Vagina (tissue), 2 donors: ENCODE results near the gene CERK. TPM values are rescaled to one million over a fixed set of nuclear protein-coding genes. Genes with fewer than 3 reads are reported as not detected.

Source experiments
- DNase-seq, 2 donors: peaks; one replicate each; pipeline ENCODE4 v3.0.0-alpha.2; 2017; ENCODE audit errors: extremely low spot score in 2 of 2
- H3K27ac ChIP-seq: fragments of 200-600 bp; sonication (generic); one replicate; pipeline ENCODE4 v1.5.1; 2019
- H3K27me3 ChIP-seq: fragments of 200-600 bp; sonication (generic); one replicate; pipeline ENCODE4 v1.5.1; 2019
- H3K36me3 ChIP-seq, 2 donors: fragments of 200-600 bp; sonication (generic); one replicate each; pipeline ENCODE4 v1.5.1; 2017 to 2019
- H3K4me1 ChIP-seq: fragments of 200-600 bp; sonication (generic); one replicate; pipeline ENCODE4 v1.5.1; 2019
- H3K4me3 ChIP-seq, 2 donors: fragments of 200-600 bp; sonication (generic); 1 replicate in 1 of 2; 2 replicates in 1 of 2; pipeline ENCODE4 v1.5.1; 2016 to 2019
- H3K9me3 ChIP-seq: fragments of 200-600 bp; sonication (generic); one replicate; pipeline ENCODE4 v1.5.1; 2019
- POLR2A ChIP-seq, 2 donors: fragments of 450-650 bp; IDR thresholded peaks; one replicate each; pipeline ENCODE4 v1.6.1; 2017; ENCODE audit warnings: antibody characterized with exemption in 2 of 2, mild to moderate bottlenecking in 2 of 2, moderate library complexity in 2 of 2
- POLR2AphosphoS5 ChIP-seq, 2 donors: sonication (generic); formaldehyde crosslinking; IDR thresholded peaks; one replicate each; pipeline ENCODE4 v1.9.0; 2017; ENCODE audit warnings: antibody characterized with exemption in 2 of 2, mild to moderate bottlenecking in 2 of 2, low read depth in 1 of 2; ENCODE audit not compliant: insufficient read depth in 1 of 2
- intact Hi-C: fragments of 100-400 bp; cut with DNase I; formaldehyde crosslinking; loops from one replicate; pipeline ENCODE4 v1.15.1; 2023
- total RNA-seq: library from RNA; depleted of rRNA; stranded (reverse); fragments of >200 nt; gene quantifications from one replicate; pipeline ENCODE4 v1.2.3, GENCODE V29; 2016
- TF ChIP-seq, protein P1 (sequence below), 3 experiments: fragments of 450-650 bp in 2 of 3; fragments of 200-600 bp in 1 of 3; sonication (generic) in 1 of 3; IDR thresholded peaks; one replicate each; pipeline ENCODE4 v1.5.1; 2017 to 2019; ENCODE audit warnings: antibody characterized with exemption in 3 of 3, mild to moderate bottlenecking in 2 of 3, moderate library complexity in 2 of 3

Gene CERK
- total RNA-seq, 1 donor from 2014 or later, result 37.3 TPM

DNA sequence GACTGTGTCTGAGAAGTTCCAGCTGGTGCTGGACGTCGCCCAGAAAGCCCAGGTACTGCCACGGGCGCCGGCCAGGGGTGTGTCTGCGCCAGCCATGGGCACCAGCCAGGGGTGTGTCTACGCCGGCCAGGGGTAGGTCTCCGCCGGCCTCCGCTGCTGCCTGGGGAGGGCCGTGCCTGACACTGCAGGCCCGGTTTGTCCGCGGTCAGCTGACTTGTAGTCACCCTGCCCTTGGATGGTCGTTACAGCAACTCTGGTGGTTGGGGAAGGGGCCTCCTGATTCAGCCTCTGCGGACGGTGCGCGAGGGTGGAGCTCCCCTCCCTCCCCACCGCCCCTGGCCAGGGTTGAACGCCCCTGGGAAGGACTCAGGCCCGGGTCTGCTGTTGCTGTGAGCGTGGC is 69.9 kb downstream of the CERK start:
- no peak overlapping the region for H3K4me3 ChIP-seq
- peaks cover 0 to 46% of the 10 kb centered on the region in 2 donors for H3K36me3 ChIP-seq
- intact Hi-C loops, result no loop called here
- peaks cover 9% of the 10 kb centered on the region for H3K4me1 ChIP-seq
- H3K27ac ChIP-seq, result no peak overlapping the region
- H3K27me3 ChIP-seq, result no peaks in the 10 kb centered on the region
- DNase-seq, result no peak
- H3K9me3 ChIP-seq, result no peaks in the 10 kb centered on the region
- no peak for TF ChIP-seq POLR2AphosphoS5 (IDR thresholded peaks at IDR 0.05; ENCODE audit: insufficient read depth in 1 of 2, low read depth in 1 of 2)
- no peak for TF ChIP-seq POLR2A (IDR thresholded peaks at IDR 0.05)
- TF ChIP-seq, protein P1, sequence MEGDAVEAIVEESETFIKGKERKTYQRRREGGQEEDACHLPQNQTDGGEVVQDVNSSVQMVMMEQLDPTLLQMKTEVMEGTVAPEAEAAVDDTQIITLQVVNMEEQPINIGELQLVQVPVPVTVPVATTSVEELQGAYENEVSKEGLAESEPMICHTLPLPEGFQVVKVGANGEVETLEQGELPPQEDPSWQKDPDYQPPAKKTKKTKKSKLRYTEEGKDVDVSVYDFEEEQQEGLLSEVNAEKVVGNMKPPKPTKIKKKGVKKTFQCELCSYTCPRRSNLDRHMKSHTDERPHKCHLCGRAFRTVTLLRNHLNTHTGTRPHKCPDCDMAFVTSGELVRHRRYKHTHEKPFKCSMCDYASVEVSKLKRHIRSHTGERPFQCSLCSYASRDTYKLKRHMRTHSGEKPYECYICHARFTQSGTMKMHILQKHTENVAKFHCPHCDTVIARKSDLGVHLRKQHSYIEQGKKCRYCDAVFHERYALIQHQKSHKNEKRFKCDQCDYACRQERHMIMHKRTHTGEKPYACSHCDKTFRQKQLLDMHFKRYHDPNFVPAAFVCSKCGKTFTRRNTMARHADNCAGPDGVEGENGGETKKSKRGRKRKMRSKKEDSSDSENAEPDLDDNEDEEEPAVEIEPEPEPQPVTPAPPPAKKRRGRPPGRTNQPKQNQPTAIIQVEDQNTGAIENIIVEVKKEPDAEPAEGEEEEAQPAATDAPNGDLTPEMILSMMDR (IDR thresholded peaks at IDR 0.05), result no peak

DNA sequence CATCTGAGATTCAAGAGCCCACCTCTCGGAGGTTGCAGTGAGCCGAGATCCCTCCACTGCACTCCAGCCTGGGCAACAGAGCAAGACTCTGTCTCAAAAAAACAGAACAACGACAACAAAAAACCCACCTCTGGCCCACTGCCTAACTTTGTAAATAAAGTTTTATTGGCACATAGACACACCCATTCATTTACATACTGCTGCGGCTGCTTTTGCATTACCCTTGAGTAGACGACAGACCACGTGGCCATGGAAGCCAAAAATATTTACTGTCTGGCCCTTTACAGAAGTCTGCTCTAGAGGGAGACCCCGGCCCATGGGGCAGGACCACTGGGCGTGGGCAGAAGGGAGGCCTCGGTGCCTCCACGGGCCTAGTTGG is 70.8 kb downstream of the CERK start:
- H3K36me3 ChIP-seq, result peaks cover 0 to 46% of the 10 kb centered on the region in 2 donors
- intact Hi-C loops, result no loop called here
- TF ChIP-seq POLR2AphosphoS5 (IDR thresholded peaks at IDR 0.05; ENCODE audit: insufficient read depth in 1 of 2, low read depth in 1 of 2) (no peak), POLR2A (IDR thresholded peaks at IDR 0.05) (no peak)
- TF ChIP-seq, protein P1 (IDR thresholded peaks at IDR 0.05), result no peak
- no peaks in the 10 kb centered on the region for H3K9me3 ChIP-seq
- H3K27me3 ChIP-seq, result no peaks in the 10 kb centered on the region
- no peak overlapping the region for H3K27ac ChIP-seq
- DNase-seq, result no peak
- peaks cover 4% of the 10 kb centered on the region for H3K4me1 ChIP-seq
- no peak overlapping the region for H3K4me3 ChIP-seq

- H3K4me3 ChIP-seq, result no peak overlapping the region
- H3K27ac ChIP-seq, result no peak overlapping the region
- H3K27me3 ChIP-seq, result no peaks in the 10 kb centered on the region
- DNase-seq, result no peak
- peaks cover 0 to 46% of the 10 kb centered on the region in 2 donors for H3K36me3 ChIP-seq
- no peaks in the 10 kb centered on the region for H3K9me3 ChIP-seq
- no peaks in the 10 kb centered on the region for H3K4me1 ChIP-seq
- intact Hi-C loops, result no loop called here
- TF ChIP-seq POLR2AphosphoS5 (IDR thresholded peaks at IDR 0.05; ENCODE audit: insufficient read depth in 1 of 2, low read depth in 1 of 2) (no peak), POLR2A (IDR thresholded peaks at IDR 0.05) (no peak)
- TF ChIP-seq, protein P1 (IDR thresholded peaks at IDR 0.05), result no peak
Measured at GRCh38 chr22:46666577-46667244, 71.3 kb downstream of the CERK start.

GRCh38 chr22:46665751-46666280 is 72.2 kb downstream of the CERK start:
- no peak for DNase-seq
- H3K36me3 ChIP-seq, result peaks cover 0 to 46% of the 10 kb centered on the region in 2 donors
- intact Hi-C loops, result no loop called here

More at GRCh38 chr22:46665751-46666280, 72.2 kb downstream of the CERK start:
- Histone ChIP-seq H3K4me1 (no peaks in the 10 kb centered on the region), H3K27ac (no peak overlapping the region), H3K27me3 (no peaks in the 10 kb centered on the region), H3K4me3 (no peak overlapping the region), H3K9me3 (no peaks in the 10 kb centered on the region)
- no peak for TF ChIP-seq POLR2AphosphoS5 (IDR thresholded peaks at IDR 0.05; ENCODE audit: insufficient read depth in 1 of 2, low read depth in 1 of 2)
- TF ChIP-seq POLR2A (IDR thresholded peaks at IDR 0.05), result no peak
- TF ChIP-seq, protein P1 (IDR thresholded peaks at IDR 0.05), result no peak
